HG02870 (cell line): ENCODE results near the gene APOB.

Source experiments
- ATAC-seq: cut with Tn5 transposase; IDR thresholded peaks from one replicate; pipeline ENCODE4 v1.9.1; 2021; ENCODE audit warnings: mild to moderate bottlenecking, moderate library complexity; ENCODE audit not compliant: unreplicated experiment

The APOB gene

GRCh38 chr2:21050164-21050563, 6.3 kb upstream of the APOB start:
- ATAC-seq, result no peak

- no peak for ATAC-seq
Measured at GRCh38 chr2:21047141-21048009, 3.5 kb upstream of the APOB start.

- no peak for ATAC-seq
Measured at GRCh38 chr2:21046506-21046905, 2.6 kb upstream of the APOB start.

GRCh38 chr2:21044694-21045371, 960 bp upstream of the APOB start:
- ATAC-seq, result no peak

GRCh38 chr2:21042958-21043743, 722 bp downstream of the APOB start:
- peak; percentile 68 for ATAC-seq

- ATAC-seq, result no peak
Measured at GRCh38 chr2:21042708-21042957, 1.2 kb downstream of the APOB start.

- no peak for ATAC-seq
Measured at GRCh38 chr2:21041943-21042707, 1.7 kb downstream of the APOB start.

GRCh38 chr2:21041462-21041861, 2.4 kb downstream of the APOB start:
- ATAC-seq, result no peak

GRCh38 chr2:21040468-21041377, 3.1 kb downstream of the APOB start:
- no peak for ATAC-seq

- ATAC-seq, result no peak
Measured at GRCh38 chr2:21039979-21040467, 3.9 kb downstream of the APOB start.

- no peak for ATAC-seq
Measured at GRCh38 chr2:21039080-21039556, 4.8 kb downstream of the APOB start.

- ATAC-seq, result no peak
Measured at GRCh38 chr2:21038403-21039073, 5.3 kb downstream of the APOB start.

GRCh38 chr2:21037671-21038108, 6.2 kb downstream of the APOB start:
- ATAC-seq, result no peak

GRCh38 chr2:21036708-21037670, 6.9 kb downstream of the APOB start:
- ATAC-seq, result no peak

- ATAC-seq, result no peak
Measured at GRCh38 chr2:21035974-21036707, 7.7 kb downstream of the APOB start.

GRCh38 chr2:21035282-21035973, 8.4 kb downstream of the APOB start:
- no peak for ATAC-seq

- ATAC-seq, result no peak
Measured at GRCh38 chr2:21034972-21035279, 8.9 kb downstream of the APOB start.
